Measurements from ENCODE around the gene INSRR. TPM values are rescaled to one million over a fixed set of nuclear protein-coding genes. Genes with fewer than 3 reads are reported as not detected.

The INSRR gene
- total RNA-seq, 1 experiment from 2014 or later: not detected

DNA sequence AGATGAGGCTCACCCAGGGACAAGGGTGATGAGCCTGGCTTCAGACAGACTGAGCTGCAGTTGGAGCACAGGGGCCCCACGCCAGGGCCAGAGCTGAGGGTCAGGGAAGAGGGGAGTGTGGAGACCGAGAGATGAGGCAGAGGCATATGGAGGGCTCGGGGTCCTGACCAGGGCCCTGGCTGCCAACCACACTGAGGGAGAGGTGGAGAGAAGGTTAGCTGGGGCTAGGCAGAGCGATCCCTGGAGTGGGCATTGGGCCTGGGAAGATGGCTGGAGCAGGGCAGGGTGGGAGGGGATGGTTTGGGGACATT, 42.6 kb upstream of the INSRR start:
- Histone ChIP-seq H3K36me3 (ENCODE audit: low read depth, low read length) (no peaks in the 10 kb centered on the region), H2AFZ (ENCODE audit: low read length) (no peak overlapping the region), H3K9me3 (ENCODE audit: low read length) (no peaks in the 10 kb centered on the region), H3K79me2 (ENCODE audit: low read length) (no peaks in the 10 kb centered on the region), H3F3A (ENCODE audit: low read length, unreplicated experiment) (peaks cover 10% of the 10 kb centered on the region), H3K27me3 (ENCODE audit: low read length) (no peaks in the 10 kb centered on the region), H3K9me2 (replicated peaks; ENCODE audit: low read length) (no peaks in the 10 kb centered on the region), H3K9ac (ENCODE audit: low read length) (no peak overlapping the region), H4K20me1 (ENCODE audit: low read length) (no peaks in the 10 kb centered on the region), H3K4me1 (ENCODE audit: insufficient read depth, low read length) (peaks cover 24% of the 10 kb centered on the region), H3K4me3 (ENCODE audit: low read length) (no peak overlapping the region), H3K27ac (ENCODE audit: low read length) (no peak overlapping the region), H3K4me2 (ENCODE audit: low read length) (no peak overlapping the region)
- CTCF ChIA-PET: no interaction called here
- DNase-seq (no peak), ATAC-seq (no peak)
- no peak for TF ChIP-seq EZH2phosphoT487 (IDR thresholded peaks at IDR 0.05; ENCODE audit: borderline replicate concordance, low read length)
- TF ChIP-seq, protein P1, sequence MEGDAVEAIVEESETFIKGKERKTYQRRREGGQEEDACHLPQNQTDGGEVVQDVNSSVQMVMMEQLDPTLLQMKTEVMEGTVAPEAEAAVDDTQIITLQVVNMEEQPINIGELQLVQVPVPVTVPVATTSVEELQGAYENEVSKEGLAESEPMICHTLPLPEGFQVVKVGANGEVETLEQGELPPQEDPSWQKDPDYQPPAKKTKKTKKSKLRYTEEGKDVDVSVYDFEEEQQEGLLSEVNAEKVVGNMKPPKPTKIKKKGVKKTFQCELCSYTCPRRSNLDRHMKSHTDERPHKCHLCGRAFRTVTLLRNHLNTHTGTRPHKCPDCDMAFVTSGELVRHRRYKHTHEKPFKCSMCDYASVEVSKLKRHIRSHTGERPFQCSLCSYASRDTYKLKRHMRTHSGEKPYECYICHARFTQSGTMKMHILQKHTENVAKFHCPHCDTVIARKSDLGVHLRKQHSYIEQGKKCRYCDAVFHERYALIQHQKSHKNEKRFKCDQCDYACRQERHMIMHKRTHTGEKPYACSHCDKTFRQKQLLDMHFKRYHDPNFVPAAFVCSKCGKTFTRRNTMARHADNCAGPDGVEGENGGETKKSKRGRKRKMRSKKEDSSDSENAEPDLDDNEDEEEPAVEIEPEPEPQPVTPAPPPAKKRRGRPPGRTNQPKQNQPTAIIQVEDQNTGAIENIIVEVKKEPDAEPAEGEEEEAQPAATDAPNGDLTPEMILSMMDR (conservative IDR thresholded peaks at IDR 0.05; ENCODE audit: low read depth, low read length): no peak
- TF ChIP-seq EZH2 (IDR thresholded peaks at IDR 0.05; ENCODE audit: low read length, unreplicated experiment): no peak
- BruUV-seq (replicated peaks): no TSS peak
- intact Hi-C loops (cut with micrococcal nuclease): no loop called here
- POLR2A ChIA-PET (ENCODE audit: unreplicated experiment): no interaction called here

DNA sequence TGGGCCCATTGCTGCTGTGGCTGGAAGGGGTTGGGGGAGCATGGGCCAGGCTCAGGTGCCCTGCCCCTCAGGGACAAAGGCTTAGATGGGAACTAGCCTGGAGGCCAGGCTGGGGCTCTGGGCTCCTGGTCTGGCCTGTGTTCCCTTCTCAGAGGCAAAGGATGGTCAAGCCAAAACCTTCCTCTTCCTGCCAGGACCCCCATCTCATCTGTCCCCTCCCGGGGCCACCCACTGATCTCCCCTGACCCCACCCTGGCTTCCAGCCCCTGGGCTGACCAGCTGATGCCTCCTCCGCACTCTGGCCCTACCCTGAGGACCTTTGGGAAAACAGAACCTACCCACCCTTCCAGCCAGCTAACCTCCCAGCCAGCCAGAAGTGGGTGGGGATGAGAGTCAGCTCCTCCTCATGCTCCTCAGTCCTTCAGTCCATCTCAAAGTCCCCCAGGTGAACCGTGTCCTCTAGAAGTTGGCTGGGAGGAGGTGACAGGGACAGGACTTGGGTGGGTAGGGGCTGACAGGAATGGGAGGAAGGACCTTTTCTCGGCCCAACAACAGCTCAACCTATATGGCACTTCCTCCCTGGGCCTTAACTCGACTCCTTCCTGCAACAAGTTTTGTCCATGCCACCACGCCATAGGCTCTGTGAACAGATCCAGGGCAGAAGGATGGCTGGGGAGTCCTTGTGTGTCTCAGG, 42.1 kb upstream of the INSRR start:
- BruUV-seq (replicated peaks): no TSS peak
- Histone ChIP-seq H3K9me3 (ENCODE audit: low read length) (no peaks in the 10 kb centered on the region), H3K4me3 (ENCODE audit: low read length) (no peak overlapping the region), H3F3A (ENCODE audit: low read length, unreplicated experiment) (peaks cover 10% of the 10 kb centered on the region), H3K9ac (ENCODE audit: low read length) (no peak overlapping the region), H3K9me2 (replicated peaks; ENCODE audit: low read length) (no peaks in the 10 kb centered on the region), H3K27ac (ENCODE audit: low read length) (no peak overlapping the region), H2AFZ (ENCODE audit: low read length) (no peak overlapping the region), H3K79me2 (ENCODE audit: low read length) (no peaks in the 10 kb centered on the region), H3K27me3 (ENCODE audit: low read length) (no peaks in the 10 kb centered on the region), H3K36me3 (ENCODE audit: low read depth, low read length) (no peaks in the 10 kb centered on the region), H4K20me1 (ENCODE audit: low read length) (no peaks in the 10 kb centered on the region), H3K4me2 (ENCODE audit: low read length) (no peak overlapping the region), H3K4me1 (ENCODE audit: insufficient read depth, low read length) (peaks cover 29% of the 10 kb centered on the region)
- DNase-seq (no peak), ATAC-seq (no peak)
- ChIA-PET POLR2A (ENCODE audit: unreplicated experiment) (no interaction called here), CTCF (no interaction called here)
- no peak for TF ChIP-seq EZH2phosphoT487 (IDR thresholded peaks at IDR 0.05; ENCODE audit: borderline replicate concordance, low read length)
- TF ChIP-seq, protein P1 (conservative IDR thresholded peaks at IDR 0.05; ENCODE audit: low read depth, low read length): no peak
- TF ChIP-seq EZH2 (IDR thresholded peaks at IDR 0.05; ENCODE audit: low read length, unreplicated experiment): no peak
- intact Hi-C loops (cut with micrococcal nuclease): no loop called here

DNA sequence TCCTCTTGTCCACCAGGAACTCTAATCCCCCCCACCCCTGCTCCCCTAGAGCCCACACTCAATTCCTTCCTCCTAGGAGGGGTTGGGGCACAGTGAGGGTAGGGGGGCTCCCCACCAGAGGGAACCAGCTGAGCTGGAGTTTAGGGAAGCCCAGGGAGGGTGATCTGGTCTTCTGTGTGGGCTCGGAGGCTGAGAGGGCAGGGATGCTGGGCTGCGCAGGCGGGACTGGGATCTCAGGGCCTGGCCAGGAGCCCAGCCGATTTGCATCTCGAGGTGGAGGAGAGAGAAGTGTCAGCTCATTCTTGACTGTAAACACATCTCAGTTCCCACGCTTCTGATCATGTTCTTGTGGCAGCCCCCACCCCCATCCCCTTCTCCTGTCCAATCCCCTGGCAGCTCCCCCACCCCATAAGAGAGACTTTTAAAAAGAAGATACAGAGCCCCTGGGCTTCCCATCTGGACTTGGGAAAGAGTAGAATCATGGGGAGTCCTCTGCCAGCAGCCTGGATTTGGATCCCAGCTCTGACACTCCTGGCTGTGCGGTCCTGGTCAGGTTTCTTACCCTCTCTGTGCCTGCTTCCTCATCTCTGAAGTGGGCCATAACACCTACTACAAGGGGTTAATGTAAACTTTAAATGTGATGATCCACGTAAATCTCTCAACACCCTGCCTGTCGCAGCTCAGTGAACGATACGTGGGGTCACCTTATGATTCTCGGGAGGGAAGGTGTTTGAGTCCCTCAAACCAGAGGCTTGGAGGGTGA, 41.2 kb upstream of the INSRR start:
- H3K79me2 ChIP-seq (ENCODE audit: low read length): no peaks in the 10 kb centered on the region
- intact Hi-C loops (cut with micrococcal nuclease): no loop called here
- H3F3A ChIP-seq (ENCODE audit: low read length, unreplicated experiment): peaks cover 10% of the 10 kb centered on the region
- no peak overlapping the region for H3K4me3 ChIP-seq (ENCODE audit: low read length)
- H3K9ac ChIP-seq (ENCODE audit: low read length): no peak overlapping the region
- POLR2A ChIA-PET (ENCODE audit: unreplicated experiment): no interaction called here
- H2AFZ ChIP-seq (ENCODE audit: low read length): no peak overlapping the region
- H4K20me1 ChIP-seq (ENCODE audit: low read length): no peaks in the 10 kb centered on the region
- no peaks in the 10 kb centered on the region for H3K9me2 ChIP-seq (replicated peaks; ENCODE audit: low read length)
- no peaks in the 10 kb centered on the region for H3K36me3 ChIP-seq (ENCODE audit: low read depth, low read length)
- TF ChIP-seq EZH2phosphoT487 (IDR thresholded peaks at IDR 0.05; ENCODE audit: borderline replicate concordance, low read length) (no peak), EZH2 (IDR thresholded peaks at IDR 0.05; ENCODE audit: low read length, unreplicated experiment) (no peak)
- TF ChIP-seq, protein P1 (conservative IDR thresholded peaks at IDR 0.05; ENCODE audit: low read depth, low read length): no peak
- H3K9me3 ChIP-seq (ENCODE audit: low read length): no peaks in the 10 kb centered on the region
- ATAC-seq (no peak), DNase-seq (no peak)
- BruUV-seq (replicated peaks): no TSS peak
- no peak overlapping the region for H3K4me2 ChIP-seq (ENCODE audit: low read length)
- CTCF ChIA-PET: no interaction called here
- H3K27ac ChIP-seq (ENCODE audit: low read length): no peak overlapping the region
- no peaks in the 10 kb centered on the region for H3K27me3 ChIP-seq (ENCODE audit: low read length)
- H3K4me1 ChIP-seq (ENCODE audit: insufficient read depth, low read length): peaks cover 34% of the 10 kb centered on the region

Data from PC-3 (cell line).